Skin of body (tissue), 2 donors: ENCODE measurements around the gene HOMEZ. TPM values are rescaled to one million over a fixed set of nuclear protein-coding genes. Genes with fewer than 3 reads are reported as not detected.
A peak's percentile ranks its signal among the peaks of the same experiment; 100 is the strongest.

Experiments used
- DNase-seq: peaks from one replicate; lab custom pipeline; 2025; lab: John Stamatoyannopoulos, UW
- total RNA-seq: library from RNA; depleted of rRNA; stranded (reverse); fragments of >200 nt; gene quantifications from one replicate; pipeline ENCODE4 v1.2.3, GENCODE V29; 2014

The HOMEZ gene
- total RNA-seq, 1 donor from 2014 or later, result 4.0 TPM

GRCh38 chr14:23307687-23308644 is 22.0 kb upstream of the HOMEZ start:
- DNase-seq, result no peak

- DNase-seq, result no peak
These were observed 21.2 kb upstream of the HOMEZ start for GRCh38 chr14:23307146-23307530.

GRCh38 chr14:23306412-23307145 is 20.6 kb upstream of the HOMEZ start, which contains the start of gene BCL2L2:
Gene BCL2L2, plus strand, starts transcription at chr14:23306833. Its CDS starts 935 bp downstream, at chr14:23307768.
- DNase-seq, result peak; percentile 90

GRCh38 chr14:23302290-23303225 is 16.6 kb upstream of the HOMEZ start, which contains the start of gene PPP1R3E:
Gene PPP1R3E, minus strand, starts transcription at chr14:23302859. Its CDS starts 283 bp downstream, at chr14:23302576.
- DNase-seq, result peak; percentile 42

GRCh38 chr14:23301969-23302289 is 16.0 kb upstream of the HOMEZ start:
- no peak for DNase-seq

GRCh38 chr14:23301288-23301968 is 15.5 kb upstream of the HOMEZ start:
- peak; percentile 98 for DNase-seq

- DNase-seq, result peak; percentile 55
These were observed 14.8 kb upstream of the HOMEZ start for GRCh38 chr14:23300687-23301223.

GRCh38 chr14:23299986-23300686 is 14.2 kb upstream of the HOMEZ start:
- no peak for DNase-seq

GRCh38 chr14:23299211-23299957 is 13.5 kb upstream of the HOMEZ start:
- no peak for DNase-seq

GRCh38 chr14:23297611-23298277 is 11.8 kb upstream of the HOMEZ start:
- no peak for DNase-seq

GRCh38 chr14:23297096-23297495 is 11.2 kb upstream of the HOMEZ start:
- DNase-seq, result no peak

- DNase-seq, result no peak
These were observed 10.3 kb upstream of the HOMEZ start for GRCh38 chr14:23296012-23296777.

GRCh38 chr14:23294734-23295561 is 9.0 kb upstream of the HOMEZ start:
- no peak for DNase-seq

- DNase-seq, result no peak
These were observed 1.1 kb upstream of the HOMEZ start for GRCh38 chr14:23286902-23287479.

GRCh38 chr14:23285530-23286019 is 357 bp downstream of the HOMEZ start:
- DNase-seq, result no peak
